Gastrocnemius medialis (tissue), 4 donors: ENCODE data around the gene CDK14. TPM values are rescaled to one million over a fixed set of nuclear protein-coding genes. Genes with fewer than 3 reads are reported as not detected.
"Not testable (repeated sequence)": the region's sequence is repeated elsewhere in the genome, so short reads cannot be mapped to it uniquely, and the experiment has no call there.

Experiments used
- ATAC-seq, 2 donors: fragments of 150-250 bp; one replicate each; pipeline ENCODE4 v1.9.1; 2016
- DNase-seq, 2 donors: peaks; one replicate each; pipeline ENCODE4 v3.0.0-alpha.2; 2019
- H3K27ac ChIP-seq, 4 donors: fragments of 200-600 bp; sonication (generic); 1 replicate in 1 of 4; 2 replicates in 3 of 4; pipeline ENCODE4 v1.5.1; 2016 to 2018; ENCODE audit warnings: mild to moderate bottlenecking in 2 of 4, moderate library complexity in 1 of 4
- H3K27me3 ChIP-seq, 3 donors: fragments of 200-600 bp; sonication (generic) in 2 of 3; 1 replicate in 1 of 3; 2 replicates in 2 of 3; pipeline versions ENCODE4 v1.5.1 to v1.6.0; 2016 to 2019; ENCODE audit warnings: mild to moderate bottlenecking in 1 of 3, moderate library complexity in 1 of 3
- H3K36me3 ChIP-seq, 2 donors: fragments of 200-600 bp; sonication (generic) in 1 of 2; one replicate each; pipeline ENCODE4 v1.5.1; 2017 to 2018
- H3K4me1 ChIP-seq, 2 donors: fragments of 200-600 bp; sonication (generic) in 1 of 2; one replicate each; pipeline ENCODE4 v1.5.1; 2016 to 2017; ENCODE audit warnings: mild to moderate bottlenecking in 2 of 2
- H3K4me3 ChIP-seq, 4 donors: fragments of 200-600 bp; sonication (generic) in 3 of 4; 1 replicate in 1 of 4; 2 replicates in 3 of 4; pipeline ENCODE4 v1.5.1; 2016 to 2019; ENCODE audit warnings: mild to moderate bottlenecking in 2 of 4
- H3K9me3 ChIP-seq, 3 donors: fragments of 200-600 bp; sonication (generic) in 2 of 3; 1 replicate in 1 of 3; 2 replicates in 2 of 3; pipeline ENCODE4 v1.5.1; 2016 to 2019
- POLR2A ChIP-seq, 2 donors: fragments of 450-650 bp; IDR thresholded peaks; one replicate each; pipeline ENCODE4 v1.6.1; 2017; ENCODE audit warnings: antibody characterized with exemption in 2 of 2, mild to moderate bottlenecking in 2 of 2, moderate library complexity in 2 of 2
- in situ Hi-C, 4 donors: fragments of 200-750 bp; cut with MboI; loops; one replicate each; pipeline versions ENCODE4 v1.15.0 to v1.8.0; 2017; ENCODE audit warnings: low sequenced_read_pairs in 4 of 4
- intact Hi-C: fragments of 100-400 bp; cut with DNase I; formaldehyde crosslinking; loops from one replicate; pipeline ENCODE4 v1.15.1; 2023; ENCODE audit warnings: low total_unique reads
- total RNA-seq, 4 donors: library from RNA; depleted of rRNA; stranded (reverse); fragments of >200 nt; gene quantifications; one replicate each; pipeline versions ENCODE4 v1.1.0 to v1.2.3, GENCODE V29; 2016
- TF ChIP-seq, protein P1 (sequence below), 5 experiments: fragments of 450-650 bp in 3 of 5; fragments of 200-600 bp in 2 of 5; sonication (generic) in 2 of 5; IDR thresholded peaks in 4 of 5; conservative IDR thresholded peaks in 1 of 5; 1 replicate in 4 of 5; 2 replicates in 1 of 5; pipeline ENCODE4 v1.5.1; 2016 to 2019; ENCODE audit warnings: antibody characterized with exemption in 5 of 5, mild to moderate bottlenecking in 3 of 5, moderate library complexity in 3 of 5

CDK14 gene
- total RNA-seq, 4 donors from 2014 or later, result 3.9 to 8.6 (median 7.3) TPM

- intact Hi-C loops, result loop anchor here (5.0 kb wide), 1 partner anchor 79 kb away; no protein-coding TSS in a partner anchor
- DNase-seq (no peak), ATAC-seq (no peak)
- Histone ChIP-seq H3K4me3 (no peak overlapping the region), H3K27me3 (no peaks in the 10 kb centered on the region), H3K27ac (no peak overlapping the region), H3K4me1 (peaks cover 0 to 3% of the 10 kb centered on the region in 2 donors), H3K9me3 (no peaks in the 10 kb centered on the region), H3K36me3 (no peaks in the 10 kb centered on the region)
- no peak for TF ChIP-seq POLR2A (IDR thresholded peaks at IDR 0.05)
- TF ChIP-seq, protein P1, sequence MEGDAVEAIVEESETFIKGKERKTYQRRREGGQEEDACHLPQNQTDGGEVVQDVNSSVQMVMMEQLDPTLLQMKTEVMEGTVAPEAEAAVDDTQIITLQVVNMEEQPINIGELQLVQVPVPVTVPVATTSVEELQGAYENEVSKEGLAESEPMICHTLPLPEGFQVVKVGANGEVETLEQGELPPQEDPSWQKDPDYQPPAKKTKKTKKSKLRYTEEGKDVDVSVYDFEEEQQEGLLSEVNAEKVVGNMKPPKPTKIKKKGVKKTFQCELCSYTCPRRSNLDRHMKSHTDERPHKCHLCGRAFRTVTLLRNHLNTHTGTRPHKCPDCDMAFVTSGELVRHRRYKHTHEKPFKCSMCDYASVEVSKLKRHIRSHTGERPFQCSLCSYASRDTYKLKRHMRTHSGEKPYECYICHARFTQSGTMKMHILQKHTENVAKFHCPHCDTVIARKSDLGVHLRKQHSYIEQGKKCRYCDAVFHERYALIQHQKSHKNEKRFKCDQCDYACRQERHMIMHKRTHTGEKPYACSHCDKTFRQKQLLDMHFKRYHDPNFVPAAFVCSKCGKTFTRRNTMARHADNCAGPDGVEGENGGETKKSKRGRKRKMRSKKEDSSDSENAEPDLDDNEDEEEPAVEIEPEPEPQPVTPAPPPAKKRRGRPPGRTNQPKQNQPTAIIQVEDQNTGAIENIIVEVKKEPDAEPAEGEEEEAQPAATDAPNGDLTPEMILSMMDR (IDR thresholded peaks at IDR 0.05 in 4 of 5, conservative IDR thresholded peaks at IDR 0.05 in 1 of 5), result no peak
- in situ Hi-C loops, result loop anchor here in 1 of 4 donors (25.0 kb wide), 1 partner anchor 169 kb away; the partner anchor contains the start of gene PTTG1IP2
Observed at GRCh38 chr7:90631502-90631901, 35.4 kb downstream of the CDK14 start.

DNA sequence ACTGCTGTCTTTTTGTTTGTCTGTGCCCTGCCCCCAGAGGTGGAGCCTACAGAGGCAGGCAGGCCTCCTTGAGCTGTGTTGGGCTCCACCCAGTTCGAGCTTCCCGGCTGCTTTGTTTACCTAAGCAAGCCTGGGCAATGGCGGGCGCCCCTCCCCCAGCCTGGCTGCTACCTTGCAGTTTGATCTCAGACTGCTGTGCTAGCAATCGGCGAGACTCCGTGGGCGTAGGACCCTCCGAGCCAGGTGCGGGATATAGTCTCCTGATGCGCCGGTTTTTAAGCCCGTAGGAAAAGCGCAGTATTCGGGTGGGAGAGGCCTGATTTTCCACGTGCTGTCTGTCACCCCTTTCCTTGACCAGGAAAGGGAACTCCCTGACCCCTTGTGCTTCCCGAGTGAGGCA lies 43.6 kb downstream of the CDK14 start:
- intact Hi-C loops, H3K4me1 ChIP-seq, H3K4me3 ChIP-seq, H3K9me3 ChIP-seq, ATAC-seq, H3K36me3 ChIP-seq, H3K27me3 ChIP-seq, DNase-seq, H3K27ac ChIP-seq: not testable (repeated sequence)
- in situ Hi-C loops, result loop anchor here in 1 of 4 donors (25.0 kb wide), 1 partner anchor 177 kb away; the partner anchor contains the start of gene PTTG1IP2

DNA sequence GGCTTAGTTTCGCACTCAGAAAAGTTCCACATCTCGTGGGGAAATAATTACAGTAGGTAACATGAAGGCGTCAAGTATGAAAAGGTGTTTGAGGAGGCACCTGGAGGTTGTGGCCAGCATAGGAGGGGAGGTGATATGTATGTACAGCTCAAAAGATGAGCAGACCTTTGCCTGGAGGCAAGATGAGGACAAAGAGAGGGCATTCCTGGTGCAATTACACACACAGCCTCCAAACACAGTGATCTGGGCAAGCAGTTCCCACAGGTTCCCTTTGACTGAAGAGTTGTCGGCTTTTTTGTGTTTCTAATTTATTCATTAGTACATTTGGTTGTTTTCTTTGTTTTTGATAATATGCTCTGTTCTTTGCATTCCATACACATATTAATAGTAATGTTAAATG lies 46.9 kb downstream of the CDK14 start:
- no peaks in the 10 kb centered on the region for H3K9me3 ChIP-seq
- in situ Hi-C loops (loop anchor here in 1 of 4 donors (25.0 kb wide), 1 partner anchor 181 kb away; the partner anchor contains the start of gene PTTG1IP2), intact Hi-C loops (no loop called here)
- H3K27me3 ChIP-seq, result no peaks in the 10 kb centered on the region
- ATAC-seq (no peak), DNase-seq (no peak)
- peaks cover 0 to 3% of the 10 kb centered on the region in 2 donors for H3K4me1 ChIP-seq
- H3K36me3 ChIP-seq, result no peaks in the 10 kb centered on the region
- H3K4me3 ChIP-seq, result no peak overlapping the region
- no peak for TF ChIP-seq POLR2A (IDR thresholded peaks at IDR 0.05)
- TF ChIP-seq, protein P1 (IDR thresholded peaks at IDR 0.05 in 4 of 5, conservative IDR thresholded peaks at IDR 0.05 in 1 of 5), result no peak
- no peak overlapping the region for H3K27ac ChIP-seq

DNA sequence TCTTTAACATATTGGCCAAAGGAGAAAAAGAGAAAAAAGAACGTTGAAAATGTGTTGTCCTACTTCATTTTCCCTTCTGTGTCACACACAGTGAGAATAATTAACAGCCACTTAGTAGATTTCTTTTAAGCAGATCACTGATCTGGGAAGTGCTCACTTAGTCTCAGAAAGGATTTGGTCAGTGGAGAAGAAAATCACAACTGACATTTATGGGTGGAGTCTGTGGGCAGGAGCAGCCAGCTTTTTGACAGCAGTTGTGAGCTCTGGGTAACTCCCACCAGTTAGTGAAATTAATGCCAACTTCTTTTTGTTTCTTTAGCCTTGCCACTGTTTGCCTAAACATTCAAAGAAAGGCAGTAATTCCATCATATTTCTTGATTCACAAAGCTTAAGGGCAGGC lies 49.7 kb downstream of the CDK14 start:
- no peak overlapping the region for H3K27ac ChIP-seq
- peaks cover 0 to 3% of the 10 kb centered on the region in 2 donors for H3K4me1 ChIP-seq
- no peak for TF ChIP-seq POLR2A (IDR thresholded peaks at IDR 0.05)
- TF ChIP-seq, protein P1 (IDR thresholded peaks at IDR 0.05 in 4 of 5, conservative IDR thresholded peaks at IDR 0.05 in 1 of 5), result no peak
- in situ Hi-C loops (loop anchor here in 1 of 4 donors (25.0 kb wide), 1 partner anchor 183 kb away; the partner anchor contains the start of gene PTTG1IP2), intact Hi-C loops (no loop called here)
- ATAC-seq (no peak), DNase-seq (no peak)
- no peak overlapping the region for H3K4me3 ChIP-seq
- H3K9me3 ChIP-seq, result no peaks in the 10 kb centered on the region
- H3K27me3 ChIP-seq, result no peaks in the 10 kb centered on the region
- no peaks in the 10 kb centered on the region for H3K36me3 ChIP-seq

GRCh38 chr7:90648107-90648506 lies 52.0 kb downstream of the CDK14 start:
- H3K4me3 ChIP-seq, result no peak overlapping the region
- in situ Hi-C loops, result loop anchor here in 1 of 4 donors (25.0 kb wide), 1 partner anchor 186 kb away; the partner anchor contains the start of gene PTTG1IP2
- TF ChIP-seq, protein P1 (IDR thresholded peaks at IDR 0.05 in 4 of 5, conservative IDR thresholded peaks at IDR 0.05 in 1 of 5), result no peak
- TF ChIP-seq POLR2A (IDR thresholded peaks at IDR 0.05), result no peak

More at GRCh38 chr7:90648107-90648506, 52.0 kb downstream of the CDK14 start:
- no peaks in the 10 kb centered on the region for H3K36me3 ChIP-seq
- no peak for DNase-seq
- no peak for ATAC-seq
- H3K9me3 ChIP-seq, result no peaks in the 10 kb centered on the region
- H3K27ac ChIP-seq, result no peak overlapping the region
- H3K4me1 ChIP-seq, result peaks cover 0 to 3% of the 10 kb centered on the region in 2 donors
- intact Hi-C loops, result no loop called here
- H3K27me3 ChIP-seq, result no peaks in the 10 kb centered on the region
